Measurements from ENCODE around the gene LILRB4. TPM values are rescaled to one million over a fixed set of nuclear protein-coding genes. Genes with fewer than 3 reads are reported as not detected.

LILRB4 gene
- total and polyA plus RNA-seq, 9 of the 15 experiments (the other 6 are each of a cell fraction or from before 2014, with no cell fraction given), result not detected

DNA sequence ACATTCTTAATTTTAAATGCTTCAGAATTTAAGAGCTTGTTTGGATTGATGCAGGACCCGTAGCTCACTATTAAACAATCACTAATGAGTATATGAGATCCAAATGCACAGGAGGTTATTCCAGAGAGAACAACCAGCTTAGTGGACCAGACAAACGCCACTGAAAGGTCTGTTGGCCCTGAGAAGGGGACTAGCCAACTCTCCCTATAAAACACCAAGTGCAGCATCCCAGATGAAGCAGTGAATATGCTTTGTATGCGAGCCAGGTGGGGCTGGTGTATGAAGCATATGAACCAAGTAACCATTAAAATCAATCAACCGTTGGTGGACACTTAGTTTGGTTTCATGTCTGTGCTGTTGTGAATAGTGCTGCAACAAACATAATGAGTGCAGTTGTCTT lies 42.3 kb upstream of the LILRB4 start:
- Histone ChIP-seq H3K4me3 (no peak overlapping the region), H3K4me1 (replicated peaks in 1 of 2; ENCODE audit: control insufficient read depth in 2 of 2, insufficient read depth in 2 of 2, low read length in 2 of 2) (no peaks in the 10 kb centered on the region), H3K9me1 (ENCODE audit: control insufficient read depth, insufficient read depth, low read length) (no peaks in the 10 kb centered on the region), H3K36me3 (ENCODE audit: control insufficient read depth, insufficient read depth, low read length) (no peaks in the 10 kb centered on the region), H3K9me3 (replicated peaks; ENCODE audit: control insufficient read depth, insufficient read depth, low read depth, low read length) (no peaks in the 10 kb centered on the region), H3K4me2 (ENCODE audit: insufficient read depth, low read length) (no peak overlapping the region), H3K9ac (ENCODE audit: insufficient read depth in 1 of 2, low read depth in 2 of 2, low read length in 2 of 2) (no peak overlapping the region), H3K79me2 (ENCODE audit: control insufficient read depth, insufficient read depth, low read length) (no peaks in the 10 kb centered on the region), H2AFZ (ENCODE audit: low read depth, low read length) (no peak overlapping the region), H3K27me3 (ENCODE audit: control insufficient read depth in 2 of 2, insufficient read depth in 2 of 2, low read length in 2 of 2) (no peaks in the 10 kb centered on the region), H3K27ac (ENCODE audit: extremely low read depth, low read depth, low read length) (no peak overlapping the region), H4K20me1 (replicated peaks; ENCODE audit: control insufficient read depth, insufficient read depth, low read length) (no peaks in the 10 kb centered on the region)
- BruUV-seq (replicated peaks), result no TSS peak
- in situ Hi-C loops (cut with MboI) (no loop called here), intact Hi-C loops (cut with micrococcal nuclease) (no loop called here)
- POLR2A ChIA-PET, result interaction anchor here (0.7 kb wide), 1 partner anchor 452 kb away, joined by 3 read pairs; no protein-coding TSS in a partner anchor
- no peak for ATAC-seq
- CTCF ChIA-PET (ENCODE audit: low intra/inter-chr PET ratio), result no interaction called here
- DNase-seq (ENCODE audit: extremely low read depth in 1 of 4, low spot score in 3 of 4), result no peak
- TF ChIP-seq MTF1 (CRISPR knock-in tag; IDR thresholded peaks at IDR 0.05; ENCODE audit: borderline replicate concordance) (no peak), BRF1 (IDR thresholded peaks at IDR 0.05; ENCODE audit: borderline replicate concordance, extremely low read depth, insufficient read length) (no peak)
- TF ChIP-seq, protein P1, sequence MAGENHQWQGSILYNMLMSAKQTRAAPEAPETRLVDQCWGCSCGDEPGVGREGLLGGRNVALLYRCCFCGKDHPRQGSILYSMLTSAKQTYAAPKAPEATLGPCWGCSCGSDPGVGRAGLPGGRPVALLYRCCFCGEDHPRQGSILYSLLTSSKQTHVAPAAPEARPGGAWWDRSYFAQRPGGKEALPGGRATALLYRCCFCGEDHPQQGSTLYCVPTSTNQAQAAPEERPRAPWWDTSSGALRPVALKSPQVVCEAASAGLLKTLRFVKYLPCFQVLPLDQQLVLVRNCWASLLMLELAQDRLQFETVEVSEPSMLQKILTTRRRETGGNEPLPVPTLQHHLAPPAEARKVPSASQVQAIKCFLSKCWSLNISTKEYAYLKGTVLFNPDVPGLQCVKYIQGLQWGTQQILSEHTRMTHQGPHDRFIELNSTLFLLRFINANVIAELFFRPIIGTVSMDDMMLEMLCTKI (IDR thresholded peaks at IDR 0.05; ENCODE audit: partially characterized antibody), result no peak
- 0% methylated on average over 4 of the region's 4 CpGs for WGBS (ENCODE audit: insufficient coverage, low coverage, missing lambda C conversion rate)
- FAIRE-seq, result no peak

DNA sequence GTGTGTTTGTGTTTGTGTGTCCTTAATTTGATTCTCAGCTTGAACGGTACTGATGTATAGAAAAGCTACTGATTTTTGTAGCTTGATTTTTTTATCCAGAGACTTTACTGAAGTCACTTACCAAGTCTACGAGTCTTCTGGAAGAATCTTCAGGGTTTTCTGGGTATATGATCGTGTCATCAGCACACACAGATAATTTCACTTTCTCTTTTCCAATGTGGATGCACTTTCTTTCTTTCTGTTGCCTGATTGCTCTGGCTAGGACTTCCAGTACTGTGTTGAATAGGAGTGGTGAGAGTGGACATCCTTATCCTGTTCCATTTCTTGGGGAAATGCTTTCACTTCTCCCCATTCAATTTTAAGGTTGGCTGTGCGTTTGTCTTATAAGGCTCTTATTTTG lies 40.4 kb upstream of the LILRB4 start:
- H3K4me2 ChIP-seq (ENCODE audit: insufficient read depth, low read length), result no peak overlapping the region
- H4K20me1 ChIP-seq (replicated peaks; ENCODE audit: control insufficient read depth, insufficient read depth, low read length), result no peaks in the 10 kb centered on the region
- no peak overlapping the region for H3K27ac ChIP-seq (ENCODE audit: extremely low read depth, low read depth, low read length)
- TF ChIP-seq SRF (CRISPR knock-in tag; IDR thresholded peaks at IDR 0.05) (no peak), NCOA2 (IDR thresholded peaks at IDR 0.05; ENCODE audit: partially characterized antibody in 2 of 2) (no peak), MEF2A (IDR thresholded peaks at IDR 0.05; ENCODE audit: control insufficient read depth, low read depth, low read length) (no peak), KLF10 (CRISPR knock-in tag; IDR thresholded peaks at IDR 0.05) (no peak)
- TF ChIP-seq, protein P2, sequence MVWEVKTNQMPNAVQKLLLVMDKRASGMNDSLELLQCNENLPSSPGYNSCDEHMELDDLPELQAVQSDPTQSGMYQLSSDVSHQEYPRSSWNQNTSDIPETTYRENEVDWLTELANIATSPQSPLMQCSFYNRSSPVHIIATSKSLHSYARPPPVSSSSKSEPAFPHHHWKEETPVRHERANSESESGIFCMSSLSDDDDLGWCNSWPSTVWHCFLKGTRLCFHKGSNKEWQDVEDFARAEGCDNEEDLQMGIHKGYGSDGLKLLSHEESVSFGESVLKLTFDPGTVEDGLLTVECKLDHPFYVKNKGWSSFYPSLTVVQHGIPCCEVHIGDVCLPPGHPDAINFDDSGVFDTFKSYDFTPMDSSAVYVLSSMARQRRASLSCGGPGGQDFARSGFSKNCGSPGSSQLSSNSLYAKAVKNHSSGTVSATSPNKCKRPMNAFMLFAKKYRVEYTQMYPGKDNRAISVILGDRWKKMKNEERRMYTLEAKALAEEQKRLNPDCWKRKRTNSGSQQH (CRISPR knock-in tag; IDR thresholded peaks at IDR 0.05), result no peak
- TF ChIP-seq, protein P3, sequence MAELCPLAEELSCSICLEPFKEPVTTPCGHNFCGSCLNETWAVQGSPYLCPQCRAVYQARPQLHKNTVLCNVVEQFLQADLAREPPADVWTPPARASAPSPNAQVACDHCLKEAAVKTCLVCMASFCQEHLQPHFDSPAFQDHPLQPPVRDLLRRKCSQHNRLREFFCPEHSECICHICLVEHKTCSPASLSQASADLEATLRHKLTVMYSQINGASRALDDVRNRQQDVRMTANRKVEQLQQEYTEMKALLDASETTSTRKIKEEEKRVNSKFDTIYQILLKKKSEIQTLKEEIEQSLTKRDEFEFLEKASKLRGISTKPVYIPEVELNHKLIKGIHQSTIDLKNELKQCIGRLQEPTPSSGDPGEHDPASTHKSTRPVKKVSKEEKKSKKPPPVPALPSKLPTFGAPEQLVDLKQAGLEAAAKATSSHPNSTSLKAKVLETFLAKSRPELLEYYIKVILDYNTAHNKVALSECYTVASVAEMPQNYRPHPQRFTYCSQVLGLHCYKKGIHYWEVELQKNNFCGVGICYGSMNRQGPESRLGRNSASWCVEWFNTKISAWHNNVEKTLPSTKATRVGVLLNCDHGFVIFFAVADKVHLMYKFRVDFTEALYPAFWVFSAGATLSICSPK (IDR thresholded peaks at IDR 0.05; ENCODE audit: borderline replicate concordance), result no peak
- ChIA-PET POLR2A (interaction anchor here (0.6 kb wide), 1 partner anchor 24 kb away, joined by 3 read pairs; no protein-coding TSS in a partner anchor), CTCF (ENCODE audit: low intra/inter-chr PET ratio) (no interaction called here)
- no TSS peak for BruUV-seq (replicated peaks)
- FAIRE-seq (no peak), DNase-seq (ENCODE audit: extremely low read depth in 1 of 4, low spot score in 3 of 4) (no peak), ATAC-seq (no peak)
- H3K27me3 ChIP-seq (ENCODE audit: control insufficient read depth in 2 of 2, insufficient read depth in 2 of 2, low read length in 2 of 2), result peaks cover 0 to 5% of the 10 kb centered on the region in 2 experiments; a peak in 3 of 5 replicates
- in situ Hi-C loops (cut with MboI), result no loop called here
- no peaks in the 10 kb centered on the region for H3K4me1 ChIP-seq (replicated peaks in 1 of 2; ENCODE audit: control insufficient read depth in 2 of 2, insufficient read depth in 2 of 2, low read length in 2 of 2)
- WGBS (ENCODE audit: insufficient coverage, low coverage, missing lambda C conversion rate), result 1% methylated on average over 4 of the region's 4 CpGs
- intact Hi-C loops (cut with micrococcal nuclease), result no loop called here
- no peaks in the 10 kb centered on the region for H3K9me1 ChIP-seq (ENCODE audit: control insufficient read depth, insufficient read depth, low read length)
- H3K36me3 ChIP-seq (ENCODE audit: control insufficient read depth, insufficient read depth, low read length), result no peaks in the 10 kb centered on the region
- H3K4me3 ChIP-seq, result no peak overlapping the region
- no peaks in the 10 kb centered on the region for H3K9me3 ChIP-seq (replicated peaks; ENCODE audit: control insufficient read depth, insufficient read depth, low read depth, low read length)
- H3K79me2 ChIP-seq (ENCODE audit: control insufficient read depth, insufficient read depth, low read length), result no peaks in the 10 kb centered on the region
- H3K9ac ChIP-seq (ENCODE audit: insufficient read depth in 1 of 2, low read depth in 2 of 2, low read length in 2 of 2), result no peak overlapping the region
- no peak overlapping the region for H2AFZ ChIP-seq (ENCODE audit: low read depth, low read length)

Data from K562 (cell line).